Colon (tissue), 2 donors: Measurements from ENCODE around the gene SPATA24.
"Not testable (repeated sequence)": the region's sequence is repeated elsewhere in the genome, so short reads cannot be mapped to it uniquely, and the experiment has no call there.

Experiments used
- FAIRE-seq: peaks from 2 replicates; lab custom pipeline; 2012; peaks lifted over from hg19 to GRCh38; lab: Jason Lieb, UNC
- donor health status: control.
- donor health status: control.

Gene SPATA24

DNA sequence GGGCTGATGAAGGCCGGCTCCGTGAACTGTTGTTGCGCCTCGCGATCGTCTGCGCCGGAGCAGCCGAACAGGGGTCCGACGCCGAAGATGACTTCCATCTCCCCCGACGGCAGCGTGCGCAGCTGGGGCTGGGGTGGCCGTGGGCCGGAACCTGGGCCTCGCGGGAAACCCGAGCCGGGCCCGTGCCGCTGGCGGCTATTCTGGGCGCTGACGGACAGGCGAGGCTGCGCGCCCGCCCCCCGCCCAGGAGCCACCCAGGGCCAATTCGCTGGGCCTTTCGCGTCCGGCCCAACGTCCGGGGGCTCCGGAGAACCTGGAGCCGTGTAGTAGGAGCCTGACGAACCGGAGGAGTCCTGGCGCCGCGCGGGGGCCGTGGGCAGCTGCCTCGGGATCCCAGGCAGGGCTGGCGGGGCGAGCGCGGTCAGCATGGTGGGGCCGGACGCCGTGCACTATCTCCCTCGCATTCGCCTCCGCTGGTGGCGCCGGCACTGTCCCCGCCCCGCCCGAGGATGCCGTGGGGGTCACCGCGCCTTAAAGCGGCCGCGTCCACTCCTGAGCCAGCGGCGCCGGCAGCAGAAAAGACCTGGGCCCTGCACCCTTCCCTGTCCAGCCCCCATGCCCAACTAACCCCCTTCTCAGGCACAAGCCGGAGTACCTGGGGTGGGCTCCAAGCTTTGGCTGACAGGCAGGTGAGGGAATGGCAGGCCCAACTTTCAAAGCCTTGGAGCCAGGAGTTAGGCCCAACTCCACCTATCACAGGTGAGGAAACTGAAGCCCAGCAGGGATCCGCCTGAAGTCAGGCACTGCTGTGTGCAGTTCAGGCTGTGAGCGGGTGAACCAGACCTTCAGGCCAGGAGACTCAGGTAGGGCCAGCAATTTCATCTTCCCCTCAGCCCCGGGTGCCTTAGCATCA lies 9.0 kb downstream of the SPATA24 start, which contains the start of gene PROB1:
Gene PROB1, minus strand, starts transcription at position 451 of the 913 bp plus-strand sequence. Its CDS starts 23 bp downstream, at position 428.
- no peak for FAIRE-seq

DNA sequence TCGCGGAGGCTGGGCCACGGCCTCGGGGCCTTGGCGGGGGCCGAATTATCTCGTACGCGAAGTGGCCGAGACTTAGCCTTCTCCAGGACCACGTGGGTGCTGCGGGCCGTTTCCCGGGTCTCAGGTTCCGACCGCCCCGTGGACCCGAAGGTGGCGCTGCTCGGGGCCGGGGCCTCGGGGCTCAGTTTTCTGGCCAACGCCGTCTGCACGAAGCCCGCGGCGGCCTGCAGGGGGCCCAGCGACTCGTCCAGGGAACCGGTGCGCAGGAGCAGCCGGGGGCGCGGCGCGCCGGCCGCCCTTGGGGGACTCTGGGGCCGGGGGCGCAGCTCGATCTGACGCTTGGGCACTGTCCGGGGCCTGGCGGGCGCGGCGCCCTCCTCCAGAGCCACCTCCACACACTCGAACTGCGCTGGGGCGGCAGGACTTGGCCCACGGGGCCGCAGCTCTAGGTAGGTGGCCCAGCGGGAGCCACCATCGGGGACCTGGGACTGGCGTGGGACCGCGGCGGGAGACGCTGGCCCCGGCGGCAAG lies 9.7 kb downstream of the SPATA24 start:
- no peak for FAIRE-seq

DNA sequence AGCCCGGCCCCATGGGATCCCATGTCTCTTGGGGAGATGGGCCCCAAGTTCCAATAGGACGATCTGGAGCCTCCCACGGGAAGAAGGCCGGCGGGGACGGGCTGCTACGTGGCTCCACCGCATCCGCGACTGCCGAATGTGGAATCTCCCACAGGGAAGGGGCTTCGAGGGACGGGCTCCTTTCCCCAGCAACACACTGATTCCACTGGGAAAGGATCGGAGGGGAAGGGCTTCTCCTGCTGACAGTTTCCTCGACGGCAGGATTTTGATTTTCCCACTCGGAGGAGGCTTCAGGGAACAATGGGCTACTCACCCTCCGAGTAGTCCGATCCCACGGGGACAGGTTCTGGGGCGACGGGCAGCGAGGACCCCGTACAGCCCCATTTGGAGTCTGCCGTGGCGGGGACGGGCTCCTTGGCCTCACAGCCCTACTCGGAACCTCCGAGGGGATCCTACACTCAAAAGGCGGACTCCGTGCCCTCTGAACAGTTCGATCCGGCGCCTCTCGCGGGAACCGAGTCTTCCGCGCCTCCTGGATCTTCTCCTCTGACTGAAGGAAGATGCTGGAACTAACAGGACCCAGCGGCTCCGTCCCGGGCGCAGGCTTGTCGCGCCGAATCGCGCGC lies 10.3 kb downstream of the SPATA24 start:
- FAIRE-seq = no peak

DNA sequence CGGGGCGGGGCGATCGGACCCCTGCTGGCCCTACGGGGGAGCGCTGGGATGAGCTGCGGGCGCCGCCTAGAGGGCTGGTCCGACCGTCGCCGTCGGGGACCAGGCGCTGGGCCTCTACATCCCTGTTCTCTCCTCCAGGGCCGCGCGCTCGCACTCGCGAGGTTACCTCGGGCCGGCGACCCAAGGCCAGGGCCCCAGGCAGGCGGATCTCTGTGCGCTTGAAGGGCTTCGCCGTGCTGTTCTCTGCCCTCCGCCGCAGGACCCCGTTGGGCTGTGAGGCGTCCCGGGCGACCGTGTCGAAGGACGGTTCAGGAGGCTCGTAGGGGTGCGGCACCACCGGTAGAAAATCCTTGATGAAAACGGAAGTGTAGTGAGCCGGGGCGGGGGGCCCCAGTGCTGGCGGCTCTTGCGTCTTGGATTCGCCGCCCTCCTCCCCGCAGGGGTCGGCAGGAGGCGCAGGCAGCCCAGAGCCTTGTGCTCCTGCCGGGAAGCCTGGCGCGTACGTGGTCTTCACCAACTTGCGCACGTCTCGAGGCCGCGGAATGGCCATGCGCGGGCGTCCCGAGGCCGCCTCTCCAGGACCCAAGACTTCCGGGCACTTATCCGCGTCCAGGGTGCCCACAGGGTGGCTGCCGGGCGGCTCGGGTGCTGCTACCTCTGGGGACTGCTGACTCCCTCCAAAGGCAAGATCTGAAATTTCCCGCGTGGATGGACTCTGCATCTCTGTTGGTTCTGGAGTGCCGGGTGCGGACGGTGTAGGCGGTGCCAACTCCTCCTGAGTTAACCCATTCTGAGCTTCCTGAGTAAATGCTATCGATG lies 11.0 kb downstream of the SPATA24 start:
- FAIRE-seq = no peak

DNA sequence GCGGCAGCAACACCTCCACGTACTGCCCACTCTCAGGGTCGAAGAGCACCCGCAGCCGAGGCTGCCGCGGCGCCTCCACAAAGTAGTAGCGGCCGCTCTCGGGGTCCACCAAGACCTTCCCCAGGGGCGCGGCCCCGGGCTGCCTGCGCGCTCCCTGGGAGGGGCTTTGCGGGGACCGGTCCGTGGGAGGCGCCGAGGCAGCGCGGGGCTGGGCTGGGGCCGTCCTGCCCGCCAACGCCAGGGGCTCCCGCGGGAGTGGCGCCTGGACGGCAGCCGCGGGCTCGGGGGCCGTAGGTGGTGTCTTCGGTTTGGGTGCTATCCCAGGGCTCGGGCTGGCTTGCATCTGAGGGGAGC lies 11.6 kb downstream of the SPATA24 start:
- no peak for FAIRE-seq

- no peak for FAIRE-seq
Measured at GRCh38 chr5:139391570-139392323, 12.1 kb downstream of the SPATA24 start.

DNA sequence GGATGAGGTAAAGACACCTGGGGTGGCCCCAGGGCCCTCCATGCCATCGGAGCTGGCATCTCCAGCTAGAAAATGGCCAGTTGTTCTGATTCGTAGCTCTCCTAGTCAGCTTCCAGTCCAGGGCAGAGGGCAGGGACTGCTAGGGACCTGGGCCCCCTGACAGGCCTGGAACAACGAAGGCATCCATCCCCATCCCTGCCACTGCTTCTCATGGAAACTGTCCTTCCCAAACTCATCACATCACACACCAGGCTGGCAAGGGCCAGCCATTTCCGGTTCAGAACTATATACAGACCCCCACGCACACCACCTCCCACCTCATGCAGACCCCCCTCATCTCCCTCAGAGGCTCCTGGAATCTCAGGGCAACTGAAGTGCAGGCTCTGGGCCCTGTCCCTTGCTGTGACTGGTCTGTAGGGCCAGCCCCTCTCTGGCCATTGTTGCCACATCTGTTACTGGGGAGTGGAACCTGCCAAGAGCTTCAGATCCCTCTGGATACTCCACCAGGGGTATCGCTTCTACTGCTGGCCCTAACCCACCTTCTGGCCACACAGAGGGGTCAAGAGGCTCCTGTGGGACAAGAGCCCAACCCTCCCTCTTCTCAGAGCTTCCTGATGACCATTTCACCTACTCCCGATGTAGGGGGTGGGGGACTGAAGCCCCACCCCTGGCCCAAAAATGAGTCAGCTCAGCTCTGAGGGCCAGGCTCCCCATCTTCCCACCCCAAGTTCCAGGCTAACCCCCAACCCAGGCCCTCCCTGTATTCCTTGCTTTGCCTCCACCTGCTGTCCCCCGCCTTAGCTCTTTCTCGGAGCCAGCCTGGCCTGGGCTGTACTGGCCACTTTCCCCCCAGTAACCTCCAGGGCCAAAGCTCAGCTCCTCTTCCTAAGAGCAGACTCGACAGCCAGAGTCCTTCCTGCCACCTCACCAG lies 13.0 kb downstream of the SPATA24 start:
- no peak for FAIRE-seq

DNA sequence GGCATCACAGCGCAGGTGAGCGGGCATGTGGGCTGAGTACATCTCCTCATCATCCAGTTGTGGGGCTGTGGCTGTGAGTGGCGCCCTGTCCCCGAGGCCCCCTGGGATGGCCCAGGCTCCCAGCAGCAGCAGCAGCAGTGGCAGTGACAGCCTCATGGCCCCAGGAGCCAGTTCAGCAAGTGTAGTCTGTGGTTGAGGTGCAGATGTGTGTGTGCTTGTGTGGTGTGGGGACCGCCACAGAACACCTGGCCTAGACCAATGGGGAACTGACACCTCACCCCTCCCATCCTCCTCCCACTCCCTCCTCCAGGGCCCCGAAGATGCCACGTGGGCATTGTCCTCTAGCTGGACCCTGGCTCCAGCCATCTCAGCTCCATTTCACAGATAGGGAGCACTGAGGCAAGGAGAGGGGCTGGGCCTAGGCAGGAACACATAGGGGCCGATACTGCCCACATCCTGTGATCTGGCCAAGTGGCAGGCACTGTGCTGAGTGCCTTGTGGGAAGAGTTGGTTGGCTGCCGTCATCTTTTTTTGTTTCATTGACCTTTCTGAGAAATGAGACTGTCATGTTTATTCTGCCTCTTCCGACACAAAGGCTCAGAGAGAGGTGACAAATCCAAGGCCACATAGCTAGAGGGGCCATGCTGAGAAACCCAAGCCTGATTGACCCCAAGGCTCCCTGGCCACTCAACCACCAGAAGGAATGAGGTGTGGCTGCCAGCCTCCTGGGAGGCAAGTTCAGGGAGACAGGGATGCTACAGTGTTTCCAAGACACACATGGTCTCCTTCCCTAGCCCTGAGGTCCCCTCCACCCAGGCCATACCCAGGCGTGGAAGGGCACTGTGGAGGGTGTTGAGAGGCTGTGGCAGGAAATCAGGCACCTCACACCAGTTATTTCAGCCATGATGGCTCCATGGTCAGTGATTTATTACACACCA lies 13.9 kb downstream of the SPATA24 start, which contains the start of gene MZB1:
Gene MZB1, minus strand, starts transcription at position 213 of the 938 bp plus-strand sequence. Its CDS starts 57 bp downstream, at position 156.
- no peak for FAIRE-seq

DNA sequence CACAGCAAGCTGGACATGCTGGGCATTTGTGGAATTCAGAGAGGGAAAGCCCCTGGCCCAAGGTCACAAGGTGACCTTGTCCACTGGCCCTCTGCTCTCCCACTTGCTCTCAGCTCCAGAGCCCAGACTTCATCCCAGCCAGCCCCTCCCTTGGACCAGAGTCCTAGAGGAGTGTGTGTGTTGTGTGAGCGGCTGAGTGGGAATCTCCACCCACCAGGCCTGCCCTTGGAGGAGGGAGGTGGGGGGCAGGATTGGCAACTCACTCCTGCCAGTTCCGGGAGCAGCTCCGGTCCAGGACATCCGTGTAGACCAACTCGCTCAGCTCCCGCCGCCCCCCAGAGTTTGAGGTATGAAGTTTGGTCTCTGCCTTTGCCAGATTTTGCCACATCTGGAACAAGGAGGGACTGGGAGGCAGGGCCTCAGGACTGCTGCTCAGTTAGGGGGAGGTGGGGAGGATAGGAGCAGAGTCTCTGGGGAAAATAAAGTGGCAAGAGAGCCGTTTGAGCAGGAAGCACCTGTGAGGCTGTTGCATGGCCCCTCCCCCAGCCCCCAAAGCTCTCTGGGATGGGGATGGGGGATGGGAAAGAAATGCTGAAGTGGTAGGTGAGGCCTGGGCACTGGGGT lies 15.6 kb downstream of the SPATA24 start:
- FAIRE-seq = no peak

- no peak for FAIRE-seq
Measured at GRCh38 chr5:139387611-139388197, 16.2 kb downstream of the SPATA24 start.

- FAIRE-seq = not testable (repeated sequence)
Measured at GRCh38 chr5:139386956-139387355, 16.9 kb downstream of the SPATA24 start.

DNA sequence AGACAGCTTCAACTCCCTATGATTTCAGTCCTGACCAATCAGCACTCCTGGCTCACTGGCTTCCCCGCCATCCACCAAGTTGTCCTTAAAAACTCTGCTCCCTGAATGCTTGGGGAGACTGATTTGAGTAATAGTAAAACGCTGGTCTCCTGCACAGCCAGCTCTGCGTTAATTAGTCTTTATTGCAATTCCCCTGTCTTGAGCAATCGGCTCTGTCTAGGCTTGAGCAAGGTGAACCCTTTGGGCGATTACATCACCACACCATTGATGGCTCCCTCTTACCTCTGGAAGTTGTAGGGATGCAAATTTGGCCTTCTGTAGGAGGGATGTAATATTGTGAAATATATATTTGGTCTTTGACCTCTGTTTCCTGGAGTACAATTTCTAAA lies 17.8 kb downstream of the SPATA24 start:
- FAIRE-seq = no peak

DNA sequence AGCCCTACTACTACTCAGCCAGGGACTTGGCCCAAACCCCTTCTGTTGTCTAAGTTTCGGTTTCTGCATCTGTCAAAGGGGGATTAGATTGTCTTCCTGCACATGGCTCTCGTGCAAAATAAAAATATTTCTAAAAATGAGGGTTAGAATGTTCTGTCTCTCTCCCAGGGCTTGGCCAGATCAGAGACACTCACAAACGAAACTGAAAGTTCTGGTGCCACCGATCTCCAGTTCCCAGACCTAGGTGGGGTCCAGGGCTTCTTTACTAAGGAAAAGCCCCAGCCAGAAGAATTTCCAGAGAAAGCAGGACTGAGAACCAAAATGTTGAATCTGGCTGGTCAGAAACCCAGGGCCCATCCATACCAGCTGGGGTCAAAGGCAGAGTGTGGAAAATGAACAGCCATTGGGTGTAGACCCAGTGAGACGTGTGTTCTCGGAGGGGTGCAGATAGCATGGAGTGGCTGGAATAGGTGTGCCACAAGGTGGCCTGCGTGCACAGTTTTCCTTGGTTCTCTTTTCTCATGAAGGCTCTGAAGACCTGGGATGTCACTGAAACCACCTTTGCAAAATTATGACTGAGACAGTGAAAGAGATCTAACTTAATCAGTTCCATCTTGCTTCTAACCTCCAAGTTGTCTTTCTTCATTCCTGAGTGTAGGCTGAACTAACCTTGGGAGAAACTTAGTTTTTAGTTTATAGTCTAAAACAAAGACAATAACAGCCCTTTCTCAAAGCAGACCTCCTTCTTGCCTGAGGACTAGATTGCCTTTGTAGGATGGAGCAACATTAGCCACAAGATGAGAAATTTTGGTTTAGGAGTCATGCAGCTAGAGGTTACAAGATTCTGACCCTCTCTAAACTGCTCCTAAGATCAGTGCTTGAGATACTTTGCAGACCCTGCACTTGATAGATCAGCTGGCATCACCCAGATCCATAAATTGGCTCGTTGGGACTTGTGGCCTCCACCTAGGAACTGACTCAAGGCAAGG lies 18.5 kb downstream of the SPATA24 start:
- FAIRE-seq = no peak

DNA sequence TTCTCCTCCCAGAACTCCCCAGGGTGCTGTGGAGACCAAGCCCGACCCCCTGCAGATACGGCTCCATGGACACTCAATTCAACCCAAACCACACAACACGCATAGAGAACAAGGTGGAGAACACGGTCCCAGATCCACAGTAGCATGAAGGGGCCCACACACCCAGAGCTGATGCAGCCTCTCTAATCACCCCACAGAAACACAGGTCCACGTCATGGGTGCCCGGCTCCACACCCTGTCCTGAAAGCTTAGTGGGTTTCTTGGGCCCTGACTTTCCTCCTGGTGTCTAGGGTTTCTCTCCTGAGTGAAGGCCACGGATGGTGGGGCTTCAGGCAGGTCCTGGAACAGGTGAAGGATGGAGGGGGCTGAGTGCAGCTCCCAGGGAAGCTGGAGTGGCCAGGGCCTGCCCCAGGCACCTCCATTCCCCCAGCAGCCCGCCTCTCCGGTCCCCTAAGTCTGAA lies 19.3 kb downstream of the SPATA24 start:
- no peak for FAIRE-seq

DNA sequence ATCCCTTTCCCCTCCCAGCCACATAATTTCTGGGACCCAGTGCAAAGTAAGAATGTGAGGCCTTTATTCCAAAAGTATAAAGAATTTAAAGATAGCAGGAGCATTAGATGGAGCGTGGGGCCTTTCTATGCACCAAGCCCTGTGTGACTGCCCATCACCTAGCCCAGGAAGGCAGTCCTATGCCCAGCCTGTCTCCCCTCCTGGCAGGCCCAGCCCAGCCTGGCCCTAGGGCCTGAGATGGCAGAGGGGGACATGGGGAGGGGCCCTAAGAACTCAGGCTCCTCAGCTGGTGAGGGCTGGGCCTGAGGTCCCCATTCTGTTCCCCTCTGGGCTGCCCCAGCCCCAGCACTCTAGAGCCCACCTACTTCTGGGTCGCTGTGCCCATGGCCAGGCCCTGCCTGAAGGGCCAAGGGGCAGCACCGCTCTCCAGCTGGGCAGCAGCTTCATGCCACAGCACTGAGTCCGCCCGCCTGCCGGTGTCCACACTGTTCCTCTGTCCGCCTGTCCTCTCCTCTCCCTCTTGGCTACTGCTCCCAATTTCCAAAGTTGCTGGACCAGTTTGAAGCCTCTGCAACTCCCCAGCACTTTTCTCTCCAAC lies 19.8 kb downstream of the SPATA24 start:
- FAIRE-seq = no peak

GRCh38 chr5:139383275-139383992 lies 20.5 kb downstream of the SPATA24 start, which contains the start of gene SLC23A1:
TSS of gene SLC23A1 (minus strand) at chr5:139383297. CDS start at chr5:139383253, 44 bp downstream.
- no peak for FAIRE-seq
